GF-D8 (cell line): ENCODE measurements around the gene ERVW-1.
"Not testable (repeated sequence)": the region's sequence is repeated elsewhere in the genome, so short reads cannot be mapped to it uniquely, and the experiment has no call there.

Experiments
- DNase-seq: peaks from one replicate; lab custom pipeline; 2025; lab: John Stamatoyannopoulos, UW

ERVW-1 gene

GRCh38 chr7:92473989-92474388 lies 3.8 kb downstream of the ERVW-1 start:
- DNase-seq, result not testable (repeated sequence)

GRCh38 chr7:92468589-92468988 lies 9.2 kb downstream of the ERVW-1 start:
- DNase-seq, result not testable (repeated sequence)

DNA sequence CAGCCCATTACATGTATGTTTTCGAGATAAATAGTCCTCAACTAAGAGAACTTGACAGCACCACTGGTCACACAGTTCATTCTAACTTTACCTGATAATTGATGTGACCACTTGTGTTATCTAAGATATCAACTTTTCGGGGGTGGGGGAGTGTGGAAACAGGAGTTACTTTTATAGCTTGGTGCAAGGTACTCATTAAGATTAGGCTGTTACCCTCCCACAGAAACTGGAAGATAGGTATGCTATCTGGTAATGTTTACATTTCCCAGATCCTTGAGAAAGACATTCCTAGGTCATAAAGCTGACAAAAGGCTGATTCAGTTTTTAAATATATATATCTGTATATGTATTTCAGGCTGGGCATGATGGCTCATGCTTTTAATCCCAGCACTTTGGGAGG lies 11.1 kb downstream of the ERVW-1 start:
- no peak for DNase-seq

- no peak for DNase-seq
Observed at GRCh38 chr7:92464515-92464914, 13.2 kb downstream of the ERVW-1 start.

DNA sequence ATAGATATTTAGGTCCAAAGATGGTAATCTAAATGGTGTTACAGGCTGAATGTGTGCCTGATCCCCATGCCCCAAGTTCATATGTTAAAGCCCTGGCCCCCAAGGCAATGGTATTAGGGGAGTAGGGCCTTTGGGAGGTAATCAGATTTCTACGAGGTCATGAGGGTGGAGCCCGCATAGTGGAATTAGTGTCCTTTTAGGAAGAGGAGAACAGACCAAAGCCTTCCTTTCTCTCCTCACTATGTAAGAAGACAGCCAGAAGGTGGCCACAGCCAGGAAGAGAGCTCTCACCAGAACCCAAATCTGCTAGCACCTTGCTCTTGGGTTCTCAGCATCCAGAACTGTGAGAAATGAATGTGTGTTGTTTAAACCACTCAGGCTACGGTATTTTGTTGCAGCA lies 15.2 kb downstream of the ERVW-1 start:
- no peak for DNase-seq

DNA sequence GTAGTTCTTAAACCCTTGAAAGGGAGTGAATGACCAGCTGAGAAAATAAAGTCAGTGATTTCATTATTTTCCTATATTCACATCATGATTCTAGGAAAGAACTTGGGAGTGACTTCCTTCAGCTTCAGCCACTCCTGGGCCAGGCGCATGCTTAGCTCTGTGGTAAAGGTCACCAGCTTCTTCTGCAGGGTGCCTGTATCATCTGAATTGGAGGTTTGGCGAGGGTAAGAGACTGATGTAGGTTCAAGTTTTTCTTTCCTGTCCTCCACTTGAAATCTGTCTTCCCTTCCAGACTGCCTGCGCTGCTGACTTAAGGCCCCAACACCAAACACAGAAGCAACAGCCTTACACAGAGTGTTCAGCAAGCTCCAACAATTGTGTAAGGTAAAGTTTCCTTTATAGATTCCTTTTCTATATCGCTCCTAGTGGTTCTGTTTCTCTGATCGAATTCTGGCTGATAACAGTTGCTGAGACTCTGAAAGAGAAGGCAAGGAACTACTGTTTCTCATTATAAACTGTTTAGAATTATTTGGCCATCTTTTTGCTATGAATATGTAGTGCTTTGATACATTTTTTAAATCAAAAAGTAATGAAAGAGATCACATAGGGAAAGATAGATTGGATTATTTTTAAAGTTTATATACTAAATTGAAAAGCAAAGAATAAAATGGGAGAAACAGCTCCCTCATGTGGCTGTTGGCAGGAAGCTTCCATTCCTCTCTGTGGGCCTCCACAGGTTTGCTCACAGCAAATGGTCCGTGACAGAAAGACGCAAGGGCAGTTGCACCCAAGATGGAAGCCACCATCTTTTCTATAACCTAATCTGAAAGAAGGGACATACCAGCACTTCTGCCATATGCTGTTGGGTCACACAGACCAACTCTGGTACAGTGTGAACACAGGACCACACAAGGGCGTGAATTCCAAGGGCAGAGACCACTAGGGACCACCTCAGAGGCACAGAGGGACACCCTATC lies 16.4 kb downstream of the ERVW-1 start:
- peak; percentile 18 for DNase-seq

GRCh38 chr7:92460510-92460909 lies 17.2 kb downstream of the ERVW-1 start:
- no peak for DNase-seq

- DNase-seq, result no peak
Observed at GRCh38 chr7:92460109-92460508, 17.6 kb downstream of the ERVW-1 start.

GRCh38 chr7:92456236-92456635 lies 21.5 kb downstream of the ERVW-1 start:
- no peak for DNase-seq

- DNase-seq, result no peak
Observed at GRCh38 chr7:92451645-92452044, 26.1 kb downstream of the ERVW-1 start.

DNA sequence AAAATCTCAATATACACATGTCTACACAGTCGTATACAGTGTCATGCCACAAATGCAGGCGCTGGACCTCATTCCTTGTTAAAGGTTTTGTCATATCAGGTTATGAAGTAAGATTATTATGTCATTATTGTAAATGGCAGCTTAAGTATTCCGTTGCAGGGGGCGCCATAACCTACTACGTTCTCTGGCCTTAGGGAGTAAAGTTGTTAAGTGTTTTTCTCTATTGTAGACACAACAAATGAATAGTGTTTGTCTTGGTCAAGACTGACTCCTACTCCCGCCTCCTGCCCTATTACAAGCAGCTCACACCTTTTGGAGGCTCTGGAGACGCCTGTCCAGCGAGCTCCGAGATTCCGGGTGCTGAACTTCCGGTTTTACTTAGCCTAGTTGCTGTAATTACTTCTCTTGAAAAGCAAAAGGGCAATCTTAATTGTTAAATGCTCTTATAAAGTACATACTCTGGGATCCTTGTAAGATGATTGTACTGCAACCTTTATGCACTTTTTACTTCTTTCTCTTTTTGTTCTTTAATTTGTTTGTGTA lies 29.5 kb downstream of the ERVW-1 start:
- DNase-seq, result peak; percentile 80

- peak; percentile 76 for DNase-seq
Observed at GRCh38 chr7:92447345-92448204, 30.2 kb downstream of the ERVW-1 start, which contains the start of gene GATAD1. Gene GATAD1, plus strand, starts transcription at chr7:92447482. Its CDS starts 248 bp downstream, at chr7:92447730.

DNA sequence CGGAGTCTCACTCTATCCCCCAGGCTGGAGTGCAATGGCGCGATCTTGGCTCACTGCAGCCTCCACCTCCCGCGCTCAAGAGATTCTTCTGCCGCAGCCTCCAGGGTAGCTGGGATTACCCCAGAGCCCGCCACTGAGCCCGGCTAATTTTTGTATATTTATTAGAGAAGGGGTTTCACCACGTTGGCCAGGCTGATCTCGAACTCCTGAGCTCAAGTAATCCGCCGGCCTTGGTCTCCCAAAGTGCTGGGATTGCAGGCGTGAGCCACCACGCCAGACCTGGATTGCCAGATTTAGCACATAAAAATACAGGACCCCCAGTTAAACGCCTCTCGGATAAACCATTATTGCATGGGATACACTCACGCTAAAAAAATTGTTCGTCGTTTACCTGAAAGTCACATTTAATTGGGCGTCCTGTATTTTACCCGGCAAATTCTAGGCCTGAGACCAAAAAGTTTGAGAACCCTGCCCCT lies 30.8 kb downstream of the ERVW-1 start:
- DNase-seq, result no peak

GRCh38 chr7:92442720-92443119 lies 35.0 kb downstream of the ERVW-1 start:
- DNase-seq, result peak; percentile 45

DNA sequence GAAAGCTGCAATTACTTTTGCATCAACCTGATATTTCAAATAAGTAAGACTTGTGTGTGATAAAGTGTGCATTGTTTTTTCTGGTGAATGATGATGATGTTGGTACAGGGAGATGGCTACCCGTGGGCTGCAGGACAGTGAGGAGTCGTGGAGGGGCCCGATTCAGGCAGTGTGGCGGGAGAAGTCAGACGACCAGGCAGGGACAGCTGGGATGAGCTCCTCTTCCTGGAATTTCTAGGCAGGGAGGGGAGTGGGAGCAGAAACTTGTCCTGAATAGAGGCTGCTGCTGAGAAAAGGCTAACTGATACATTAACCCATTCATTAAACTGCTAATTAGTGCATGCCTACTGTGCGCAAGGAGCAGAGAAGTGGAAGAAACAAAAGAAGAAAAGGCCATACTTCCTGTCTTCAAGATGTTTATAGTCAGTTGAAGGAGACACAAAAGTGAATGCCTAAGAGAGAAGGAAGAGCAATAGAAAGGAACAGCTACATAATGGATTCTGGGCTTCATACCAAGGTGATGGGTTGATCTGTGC lies 39.7 kb downstream of the ERVW-1 start:
- DNase-seq, result no peak

DNA sequence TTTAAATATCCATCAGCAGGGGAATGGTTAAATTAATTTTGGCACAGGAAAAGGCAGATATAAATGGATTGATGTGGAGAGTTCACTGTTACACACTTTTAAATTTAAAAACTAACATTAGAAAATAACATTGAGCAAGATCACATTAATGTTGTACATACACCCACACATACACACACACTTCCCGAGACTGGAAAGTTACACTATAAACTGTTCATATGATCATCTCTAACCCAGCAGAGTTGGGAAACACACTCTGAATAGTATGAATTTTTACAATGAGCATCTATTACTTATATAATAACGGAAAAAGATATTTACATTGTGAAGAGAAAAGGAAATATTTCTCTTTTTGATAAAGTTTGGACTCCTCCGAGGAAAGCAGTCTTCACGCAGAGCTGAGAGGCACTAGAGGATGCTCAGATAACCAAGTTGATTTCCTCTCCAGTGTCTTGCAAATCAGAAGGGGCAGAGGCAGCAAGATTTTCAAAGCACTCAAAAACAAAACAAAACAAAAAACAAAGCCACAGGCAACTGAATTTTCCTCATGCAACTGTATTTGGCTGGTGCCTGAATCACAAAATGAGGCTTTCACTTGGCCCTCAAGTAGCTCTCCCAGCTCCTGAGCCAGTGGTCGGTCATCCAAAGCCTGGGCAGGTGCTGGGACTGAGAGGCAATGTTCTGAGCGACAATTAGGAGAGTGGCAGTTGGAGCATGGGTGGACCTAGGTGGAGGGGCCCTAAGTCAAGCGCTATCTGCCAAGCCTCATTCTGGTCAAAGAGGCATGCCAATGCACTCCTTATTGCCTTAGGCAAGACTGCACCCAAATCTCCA lies 40.9 kb downstream of the ERVW-1 start:
- DNase-seq, result no peak

DNA sequence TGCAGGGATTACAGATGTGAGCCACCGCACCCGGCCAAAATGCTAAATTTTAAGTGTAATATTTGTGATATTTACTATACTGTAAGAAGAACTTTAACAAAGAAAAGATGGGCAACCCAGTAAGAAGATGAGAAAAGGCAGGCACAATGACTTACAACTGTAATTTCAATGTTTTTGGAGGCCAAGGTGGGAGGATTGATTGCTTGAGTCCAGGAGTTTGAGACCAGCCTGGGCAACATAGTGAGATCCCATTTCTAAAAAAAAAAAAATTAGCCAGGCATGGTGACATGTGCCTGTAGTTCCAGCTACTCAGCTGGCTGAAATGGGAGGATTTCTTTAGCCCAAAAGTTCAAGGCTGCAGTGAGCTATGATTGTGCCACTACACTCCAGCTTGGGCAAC lies 42.2 kb downstream of the ERVW-1 start:
- no peak for DNase-seq

GRCh38 chr7:92433019-92433418 lies 44.7 kb downstream of the ERVW-1 start:
- no peak for DNase-seq

GRCh38 chr7:92432299-92432946 lies 45.3 kb downstream of the ERVW-1 start:
- DNase-seq, result no peak

DNA sequence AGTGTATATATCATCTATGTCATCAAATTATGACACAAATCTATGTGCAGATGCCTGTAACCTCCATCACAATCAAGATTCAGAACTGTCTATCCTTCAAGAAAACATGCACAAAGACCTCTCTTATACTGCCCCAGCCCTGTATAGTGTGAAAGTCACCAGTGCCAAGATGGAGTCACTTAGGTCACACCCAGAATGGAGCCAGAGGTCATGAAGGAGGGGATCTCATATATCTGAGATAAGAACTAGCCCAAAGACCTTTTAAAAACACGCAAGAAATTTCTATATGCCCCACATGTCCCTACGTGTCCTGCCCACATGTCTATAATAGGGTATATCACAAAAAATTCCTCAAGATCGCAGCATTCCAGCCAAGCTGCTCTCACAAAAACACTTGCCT lies 50.6 kb downstream of the ERVW-1 start:
- DNase-seq, result no peak
